Central memory CD8-positive, alpha-beta T cell (primary cell): ENCODE data around the gene DDIT3.
A peak's percentile ranks its signal among the peaks of the same experiment; 100 is the strongest.

Experiments
- ATAC-seq: fragments of 150-1000 bp; cut with Tn5 transposase; replicated peaks from 2 replicates; pipeline ENCODE4 v1.10.0; 2022; ENCODE audit warnings: mild to moderate bottlenecking, moderate FRiP score, moderate number of reproducible peaks; ENCODE audit not compliant: poor library complexity, severe bottlenecking; ENCODE audit errors: extremely low read depth
- DNase-seq, 2 donors: peaks; one replicate each; pipeline ENCODE4 v3.0.0; 2021; ENCODE audit warnings: low spot score in 2 of 2
- H3K27ac Mint-ChIP-seq: one replicate; pipeline ENCODE4 v1.8.0; 2022; ENCODE audit warnings: low read depth, mild to moderate bottlenecking, moderate library complexity, mixed read lengths
- H3K27me3 Mint-ChIP-seq: one replicate; pipeline ENCODE4 v1.8.0; 2022; ENCODE audit warnings: mixed read lengths
- H3K36me3 Mint-ChIP-seq: one replicate; pipeline ENCODE4 v1.8.0; 2022; ENCODE audit warnings: mild to moderate bottlenecking, moderate library complexity, mixed read lengths; ENCODE audit not compliant: insufficient read depth
- H3K4me1 Mint-ChIP-seq: one replicate; pipeline ENCODE4 v1.8.0; 2022; ENCODE audit warnings: mixed read lengths
- H3K4me3 Mint-ChIP-seq: one replicate; pipeline ENCODE4 v1.8.0; 2022; ENCODE audit warnings: mild to moderate bottlenecking, moderate library complexity, mixed read lengths
- H3K9me3 Mint-ChIP-seq: one replicate; pipeline ENCODE4 v1.8.0; 2022; ENCODE audit warnings: mixed read lengths

Gene DDIT3

GRCh38 chr12:57552306-57552651, 32.0 kb upstream of the DDIT3 start:
- peaks cover 18% of the 10 kb centered on the region for H3K4me1 Mint-ChIP-seq
- no peak overlapping the region for H3K4me3 Mint-ChIP-seq
- H3K27me3 Mint-ChIP-seq: peaks cover 10% of the 10 kb centered on the region
- no peak overlapping the region for H3K27ac Mint-ChIP-seq
- DNase-seq: no peak
- no peak for ATAC-seq
- no peaks in the 10 kb centered on the region for H3K9me3 Mint-ChIP-seq
- peaks cover 3% of the 10 kb centered on the region for H3K36me3 Mint-ChIP-seq

- H3K36me3 Mint-ChIP-seq: peaks cover 8% of the 10 kb centered on the region
- peaks cover 10% of the 10 kb centered on the region for H3K27me3 Mint-ChIP-seq
- no peak overlapping the region for H3K4me3 Mint-ChIP-seq
- no peaks in the 10 kb centered on the region for H3K9me3 Mint-ChIP-seq
- no peak overlapping the region for H3K27ac Mint-ChIP-seq
- peaks cover 23% of the 10 kb centered on the region for H3K4me1 Mint-ChIP-seq
- ATAC-seq (no peak), DNase-seq (no peak)
These were observed 31.5 kb upstream of the DDIT3 start for GRCh38 chr12:57551637-57552305.

GRCh38 chr12:57550641-57551549, 30.6 kb upstream of the DDIT3 start:
- DNase-seq (no peak), ATAC-seq (no peak)
- no peaks in the 10 kb centered on the region for H3K9me3 Mint-ChIP-seq
- H3K27ac Mint-ChIP-seq: no peak overlapping the region
- H3K4me1 Mint-ChIP-seq: peaks cover 32% of the 10 kb centered on the region
- H3K36me3 Mint-ChIP-seq: peaks cover 9% of the 10 kb centered on the region
- H3K27me3 Mint-ChIP-seq: peaks cover 10% of the 10 kb centered on the region
- peak overlapping the region; percentile 63 for H3K4me3 Mint-ChIP-seq

GRCh38 chr12:57549909-57550640, 29.8 kb upstream of the DDIT3 start, which contains the start of gene KIF5A:
Gene KIF5A (plus strand): TSS chr12:57550044. CDS start chr12:57550272, 228 bp downstream.
- Mint-ChIP-seq H3K9me3 (no peaks in the 10 kb centered on the region), H3K36me3 (peaks cover 9% of the 10 kb centered on the region), H3K27me3 (peaks cover 10% of the 10 kb centered on the region), H3K4me1 (peaks cover 40% of the 10 kb centered on the region), H3K4me3 (peak within 1 kb of the TSS; percentile 63), H3K27ac (no peak within 1 kb of the TSS)
- DNase-seq: peak in 1 of 2 donors; percentile 28
- peak; percentile 31 for ATAC-seq

- H3K4me1 Mint-ChIP-seq: peaks cover 46% of the 10 kb centered on the region
- H3K27me3 Mint-ChIP-seq: peaks cover 10% of the 10 kb centered on the region
- H3K27ac Mint-ChIP-seq: no peak overlapping the region
- H3K4me3 Mint-ChIP-seq: peak overlapping the region; percentile 63
- H3K9me3 Mint-ChIP-seq: no peaks in the 10 kb centered on the region
- DNase-seq: no peak
- ATAC-seq: no peak
- H3K36me3 Mint-ChIP-seq: peaks cover 12% of the 10 kb centered on the region
These were observed 29.0 kb upstream of the DDIT3 start for GRCh38 chr12:57549203-57549908.

GRCh38 chr12:57548488-57548887, 28.2 kb upstream of the DDIT3 start:
- H3K9me3 Mint-ChIP-seq: no peaks in the 10 kb centered on the region
- H3K27ac Mint-ChIP-seq: no peak overlapping the region
- no peak for DNase-seq
- H3K4me1 Mint-ChIP-seq: peaks cover 46% of the 10 kb centered on the region
- H3K36me3 Mint-ChIP-seq: peaks cover 12% of the 10 kb centered on the region
- no peak for ATAC-seq
- H3K27me3 Mint-ChIP-seq: peaks cover 4% of the 10 kb centered on the region
- H3K4me3 Mint-ChIP-seq: no peak overlapping the region

GRCh38 chr12:57548013-57548315, 27.6 kb upstream of the DDIT3 start:
- DNase-seq (no peak), ATAC-seq (no peak)
- H3K4me1 Mint-ChIP-seq: peaks cover 46% of the 10 kb centered on the region
- H3K9me3 Mint-ChIP-seq: no peaks in the 10 kb centered on the region
- no peak overlapping the region for H3K4me3 Mint-ChIP-seq
- H3K27ac Mint-ChIP-seq: no peak overlapping the region
- peaks cover 12% of the 10 kb centered on the region for H3K36me3 Mint-ChIP-seq
- H3K27me3 Mint-ChIP-seq: no peaks in the 10 kb centered on the region

GRCh38 chr12:57547288-57548012, 27.1 kb upstream of the DDIT3 start:
- Mint-ChIP-seq H3K4me3 (peak overlapping the region; percentile 99), H3K27ac (peak overlapping the region; percentile 92), H3K4me1 (peaks cover 46% of the 10 kb centered on the region), H3K9me3 (no peaks in the 10 kb centered on the region), H3K36me3 (peaks cover 12% of the 10 kb centered on the region), H3K27me3 (no peaks in the 10 kb centered on the region)
- DNase-seq: no peak
- ATAC-seq: no peak

GRCh38 chr12:57546438-57547287, 26.3 kb upstream of the DDIT3 start, which contains the start of gene DCTN2:
Gene DCTN2 (minus strand): TSS chr12:57547192. CDS start chr12:57547063, 129 bp downstream.
- H3K4me3 Mint-ChIP-seq: peak within 1 kb of the TSS; percentile 99
- peak; percentile 95 for ATAC-seq
- H3K27ac Mint-ChIP-seq: peak within 1 kb of the TSS; percentile 92
- H3K9me3 Mint-ChIP-seq: no peaks in the 10 kb centered on the region
- H3K36me3 Mint-ChIP-seq: peaks cover 14% of the 10 kb centered on the region
- no peaks in the 10 kb centered on the region for H3K27me3 Mint-ChIP-seq
- DNase-seq: peak; percentile 69 to 86
- H3K4me1 Mint-ChIP-seq: peaks cover 46% of the 10 kb centered on the region

GRCh38 chr12:57545809-57546437, 25.6 kb upstream of the DDIT3 start:
- Mint-ChIP-seq H3K27ac (peak overlapping the region; percentile 92), H3K4me1 (peaks cover 46% of the 10 kb centered on the region), H3K27me3 (no peaks in the 10 kb centered on the region), H3K36me3 (peaks cover 14% of the 10 kb centered on the region), H3K9me3 (no peaks in the 10 kb centered on the region), H3K4me3 (peak overlapping the region; percentile 99)
- DNase-seq: no peak
- ATAC-seq: no peak

- no peak overlapping the region for H3K27ac Mint-ChIP-seq
- DNase-seq: no peak
These were observed 23.3 kb upstream of the DDIT3 start for GRCh38 chr12:57543581-57543980.

More at GRCh38 chr12:57543581-57543980, 23.3 kb upstream of the DDIT3 start:
- H3K4me1 Mint-ChIP-seq: peaks cover 43% of the 10 kb centered on the region
- no peaks in the 10 kb centered on the region for H3K9me3 Mint-ChIP-seq
- ATAC-seq: no peak
- peaks cover 15% of the 10 kb centered on the region for H3K36me3 Mint-ChIP-seq
- H3K4me3 Mint-ChIP-seq: no peak overlapping the region
- no peaks in the 10 kb centered on the region for H3K27me3 Mint-ChIP-seq
